ENCODE data around the gene EFNA5.

DNA sequence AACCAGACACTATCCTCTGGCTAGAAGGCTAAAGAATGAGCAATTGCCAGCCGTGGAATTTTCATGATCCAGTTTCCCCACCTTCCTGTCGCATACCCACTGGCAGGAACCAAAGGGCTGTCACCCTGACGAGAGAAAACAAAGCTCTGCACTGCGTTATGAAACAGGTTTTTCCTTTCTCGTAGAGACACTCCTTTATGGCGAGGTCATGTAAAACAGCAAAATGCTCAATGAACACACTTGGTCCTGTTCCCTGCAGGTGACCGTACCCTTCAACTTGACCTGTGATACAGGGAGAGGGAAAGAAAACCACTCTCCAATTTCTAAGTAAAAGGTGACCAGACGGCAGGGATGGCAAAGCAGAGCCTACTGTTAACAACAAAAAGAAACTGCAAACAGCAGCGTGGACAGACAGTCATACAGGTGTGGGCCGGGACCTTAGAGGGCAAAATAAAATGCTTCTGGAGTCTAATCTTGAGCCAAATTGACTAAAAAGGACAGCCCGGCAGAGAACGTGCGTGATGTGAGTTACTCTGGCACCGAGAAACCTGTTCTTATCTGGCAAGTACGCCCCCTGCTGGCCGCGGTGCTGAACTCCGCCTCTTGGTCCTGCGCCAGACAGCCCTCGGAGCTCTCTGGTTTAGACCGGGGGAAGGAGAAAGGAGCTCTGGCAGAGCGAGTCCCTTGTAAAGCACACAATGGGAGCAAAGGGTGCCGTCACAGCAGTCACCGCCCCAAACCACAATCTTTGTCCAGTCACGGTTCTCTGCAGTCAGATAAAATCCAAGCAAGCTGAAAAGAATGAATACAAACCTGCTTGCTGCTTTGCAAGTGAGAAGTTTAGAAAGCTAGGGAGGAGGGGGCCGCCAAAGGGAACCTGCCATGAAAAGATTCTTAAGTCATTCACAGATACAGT, 98.9 kb downstream of the EFNA5 start:
- TF ChIP-seq, protein P1, sequence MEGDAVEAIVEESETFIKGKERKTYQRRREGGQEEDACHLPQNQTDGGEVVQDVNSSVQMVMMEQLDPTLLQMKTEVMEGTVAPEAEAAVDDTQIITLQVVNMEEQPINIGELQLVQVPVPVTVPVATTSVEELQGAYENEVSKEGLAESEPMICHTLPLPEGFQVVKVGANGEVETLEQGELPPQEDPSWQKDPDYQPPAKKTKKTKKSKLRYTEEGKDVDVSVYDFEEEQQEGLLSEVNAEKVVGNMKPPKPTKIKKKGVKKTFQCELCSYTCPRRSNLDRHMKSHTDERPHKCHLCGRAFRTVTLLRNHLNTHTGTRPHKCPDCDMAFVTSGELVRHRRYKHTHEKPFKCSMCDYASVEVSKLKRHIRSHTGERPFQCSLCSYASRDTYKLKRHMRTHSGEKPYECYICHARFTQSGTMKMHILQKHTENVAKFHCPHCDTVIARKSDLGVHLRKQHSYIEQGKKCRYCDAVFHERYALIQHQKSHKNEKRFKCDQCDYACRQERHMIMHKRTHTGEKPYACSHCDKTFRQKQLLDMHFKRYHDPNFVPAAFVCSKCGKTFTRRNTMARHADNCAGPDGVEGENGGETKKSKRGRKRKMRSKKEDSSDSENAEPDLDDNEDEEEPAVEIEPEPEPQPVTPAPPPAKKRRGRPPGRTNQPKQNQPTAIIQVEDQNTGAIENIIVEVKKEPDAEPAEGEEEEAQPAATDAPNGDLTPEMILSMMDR (IDR thresholded peaks at IDR 0.05; ENCODE audit: poor library complexity) = peak; percentile 95
- no peak for TF ChIP-seq EZH2phosphoT487 (IDR thresholded peaks at IDR 0.05; ENCODE audit: low read depth, severe bottlenecking, unreplicated experiment)
